ENCODE measurements around the gene GALNT9.

GALNT9 gene

GRCh38 chr12:132194556-132194955, 134.8 kb downstream of the GALNT9 start:
- no peak for DNase-seq

- no peak for DNase-seq
These were observed 135.3 kb downstream of the GALNT9 start for GRCh38 chr12:132194056-132194455.

GRCh38 chr12:132191715-132192553, 137.5 kb downstream of the GALNT9 start:
- no peak for DNase-seq

GRCh38 chr12:132190834-132191500, 138.4 kb downstream of the GALNT9 start:
- DNase-seq: no peak

- DNase-seq: no peak
These were observed 139.2 kb downstream of the GALNT9 start for GRCh38 chr12:132190012-132190755.

GRCh38 chr12:132189378-132190011, 139.9 kb downstream of the GALNT9 start:
- DNase-seq: peak; percentile 95

GRCh38 chr12:132188916-132189325, 140.5 kb downstream of the GALNT9 start:
- DNase-seq: no peak

GRCh38 chr12:132188451-132188901, 140.9 kb downstream of the GALNT9 start:
- no peak for DNase-seq

GRCh38 chr12:132187646-132188450, 141.5 kb downstream of the GALNT9 start:
- DNase-seq: no peak

- DNase-seq: no peak
These were observed 142.3 kb downstream of the GALNT9 start for GRCh38 chr12:132186857-132187620.

GRCh38 chr12:132186208-132186856, 143.1 kb downstream of the GALNT9 start:
- DNase-seq: peak; percentile 26

- no peak for DNase-seq
These were observed 143.7 kb downstream of the GALNT9 start for GRCh38 chr12:132185705-132186104.

- DNase-seq: no peak
These were observed 146.6 kb downstream of the GALNT9 start for GRCh38 chr12:132182711-132183365.

GRCh38 chr12:132182206-132182710, 147.1 kb downstream of the GALNT9 start:
- DNase-seq: no peak

- DNase-seq: no peak
These were observed 147.7 kb downstream of the GALNT9 start for GRCh38 chr12:132181570-132182200.

- DNase-seq: no peak
These were observed 148.5 kb downstream of the GALNT9 start for GRCh38 chr12:132180648-132181546.

- no peak for DNase-seq
These were observed 149.7 kb downstream of the GALNT9 start for GRCh38 chr12:132179431-132180362.

Measured in inflammatory macrophage treated with lipopolysaccharide for 4 hours (primary cell).